HUES64 (cell line): ENCODE data around the gene GPER1.
A peak's percentile ranks its signal among the peaks of the same experiment; 100 is the strongest.
"Not testable (repeated sequence)": the region's sequence is repeated elsewhere in the genome, so short reads cannot be mapped to it uniquely, and the experiment has no call there.

ENCODE experiments used
- H3K27ac ChIP-seq: 2 replicates; pipeline ENCODE4 v1.7.0; 2013; ENCODE audit warnings: low read depth, low read length, inconsistent platforms
- H3K27me3 ChIP-seq: 2 replicates; pipeline ENCODE4 v1.6.1; 2013; ENCODE audit warnings: mild to moderate bottlenecking, low read length; ENCODE audit not compliant: insufficient read depth
- H3K36me3 ChIP-seq: 2 replicates; pipeline ENCODE4 v1.6.1; 2013; ENCODE audit warnings: mild to moderate bottlenecking, low read length; ENCODE audit not compliant: insufficient read depth
- H3K4me1 ChIP-seq: 2 replicates; pipeline ENCODE4 v1.6.1; 2013; ENCODE audit warnings: mild to moderate bottlenecking, low read length, moderate library complexity; ENCODE audit not compliant: insufficient read depth
- H3K4me3 ChIP-seq: 2 replicates; pipeline ENCODE4 v1.5.1; 2013; ENCODE audit warnings: mild to moderate bottlenecking, low read length, moderate library complexity
- H3K9ac ChIP-seq: 2 replicates; pipeline ENCODE4 v1.6.1; 2013; ENCODE audit warnings: mild to moderate bottlenecking, low read depth, low read length
- H3K9me3 ChIP-seq: 2 replicates; pipeline ENCODE4 v1.6.1; 2013; ENCODE audit warnings: low read depth, low read length; ENCODE audit not compliant: insufficient read depth
- WGBS: fragments of 150-250, 120-280 bp; methylation state at CpG from one replicate; pipeline ENCODE4 v1.1.7; 2013; ENCODE audit warnings: missing lambda C conversion rate; 5-methylcytosine and 5-hydroxymethylcytosine counted together

Gene GPER1

DNA sequence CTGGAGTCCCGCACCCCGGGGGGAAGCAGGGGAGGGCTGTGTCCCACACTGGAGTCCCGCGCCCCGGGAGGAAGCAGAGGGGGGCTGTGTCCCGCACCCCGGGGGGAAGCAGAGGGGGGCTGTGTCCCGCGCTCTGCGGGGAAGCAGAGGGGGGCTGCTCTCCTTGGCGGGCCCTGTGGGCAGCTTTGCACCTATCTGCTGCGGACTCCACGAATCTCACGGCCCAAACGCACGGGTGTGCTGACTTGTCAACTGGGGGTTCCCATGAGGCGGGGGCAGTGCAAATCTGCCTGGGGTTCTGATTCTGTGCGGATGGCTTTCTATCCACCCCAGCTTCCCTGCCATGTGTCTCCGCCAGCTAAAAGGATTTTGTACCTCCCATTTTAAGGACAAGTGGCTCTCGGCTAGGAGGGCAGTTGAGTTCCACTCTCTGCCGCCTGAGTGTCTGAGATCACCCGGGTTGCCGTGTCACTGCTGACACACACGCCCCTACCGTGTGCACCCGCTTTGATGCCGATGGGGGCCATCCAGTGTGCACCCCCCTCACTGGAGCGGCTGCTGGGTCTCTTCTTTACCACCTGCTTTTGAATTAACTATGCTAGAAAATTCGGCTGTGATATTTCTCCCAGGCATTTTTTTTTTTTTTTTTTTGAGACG, 20.5 kb downstream of the GPER1 start:
- 93% methylated on average over 30 of the region's 30 CpGs for WGBS
- H3K4me1 ChIP-seq = no peaks in the 10 kb centered on the region
- H3K9me3 ChIP-seq = no peaks in the 10 kb centered on the region
- no peak overlapping the region for H3K27ac ChIP-seq
- H3K27me3 ChIP-seq = no peaks in the 10 kb centered on the region
- H3K9ac ChIP-seq = no peak overlapping the region
- no peaks in the 10 kb centered on the region; the same call in 1 of the 2 replicates for H3K36me3 ChIP-seq
- H3K4me3 ChIP-seq = no peak overlapping the region

- Histone ChIP-seq H3K4me3 (no peak overlapping the region), H3K36me3 (no peaks in the 10 kb centered on the region; the same call in 1 of the 2 replicates), H3K4me1 (no peaks in the 10 kb centered on the region), H3K27me3 (no peaks in the 10 kb centered on the region), H3K9me3 (no peaks in the 10 kb centered on the region), H3K9ac (0 out of 2 replicates have a peak overlapping the region, but pooled peaks have one; percentile 9), H3K27ac (no peak overlapping the region)
- WGBS = 95% methylated on average over 55 of the region's 55 CpGs
Observed at GRCh38 chr7:1109581-1110310, 21.8 kb downstream of the GPER1 start.

- no peak overlapping the region for H3K9ac ChIP-seq
- H3K36me3 ChIP-seq = no peaks in the 10 kb centered on the region; the same call in 1 of the 2 replicates
- H3K27ac ChIP-seq = no peak overlapping the region
- H3K4me1 ChIP-seq = no peaks in the 10 kb centered on the region
- no peaks in the 10 kb centered on the region for H3K27me3 ChIP-seq
- H3K4me3 ChIP-seq = no peak overlapping the region
- H3K9me3 ChIP-seq = no peaks in the 10 kb centered on the region
- WGBS = 97% methylated on average over 28 of the region's 28 CpGs
Observed at GRCh38 chr7:1110358-1110757, 22.4 kb downstream of the GPER1 start.

- H3K9ac ChIP-seq = no peak overlapping the region
- WGBS = 91% methylated on average over 2 of the region's 3 CpGs
Observed at GRCh38 chr7:1111156-1111555, 23.2 kb downstream of the GPER1 start.

GRCh38 chr7:1112109-1112508, 24.2 kb downstream of the GPER1 start:
- no peaks in the 10 kb centered on the region for H3K4me1 ChIP-seq
- no peak overlapping the region for H3K9ac ChIP-seq
- H3K36me3 ChIP-seq = no peaks in the 10 kb centered on the region; the same call in 1 of the 2 replicates
- no peak overlapping the region for H3K4me3 ChIP-seq
- H3K27ac ChIP-seq = no peak overlapping the region
- no peaks in the 10 kb centered on the region for H3K27me3 ChIP-seq
- H3K9me3 ChIP-seq = no peaks in the 10 kb centered on the region
- 95% methylated on average over 9 of the region's 9 CpGs for WGBS

More at GRCh38 chr7:1111156-1111555, 23.2 kb downstream of the GPER1 start:
- H3K4me1 ChIP-seq = no peaks in the 10 kb centered on the region
- no peaks in the 10 kb centered on the region; the same call in 1 of the 2 replicates for H3K36me3 ChIP-seq
- H3K9me3 ChIP-seq = no peaks in the 10 kb centered on the region
- H3K27me3 ChIP-seq = no peaks in the 10 kb centered on the region
- no peak overlapping the region for H3K4me3 ChIP-seq
- H3K27ac ChIP-seq = no peak overlapping the region

DNA sequence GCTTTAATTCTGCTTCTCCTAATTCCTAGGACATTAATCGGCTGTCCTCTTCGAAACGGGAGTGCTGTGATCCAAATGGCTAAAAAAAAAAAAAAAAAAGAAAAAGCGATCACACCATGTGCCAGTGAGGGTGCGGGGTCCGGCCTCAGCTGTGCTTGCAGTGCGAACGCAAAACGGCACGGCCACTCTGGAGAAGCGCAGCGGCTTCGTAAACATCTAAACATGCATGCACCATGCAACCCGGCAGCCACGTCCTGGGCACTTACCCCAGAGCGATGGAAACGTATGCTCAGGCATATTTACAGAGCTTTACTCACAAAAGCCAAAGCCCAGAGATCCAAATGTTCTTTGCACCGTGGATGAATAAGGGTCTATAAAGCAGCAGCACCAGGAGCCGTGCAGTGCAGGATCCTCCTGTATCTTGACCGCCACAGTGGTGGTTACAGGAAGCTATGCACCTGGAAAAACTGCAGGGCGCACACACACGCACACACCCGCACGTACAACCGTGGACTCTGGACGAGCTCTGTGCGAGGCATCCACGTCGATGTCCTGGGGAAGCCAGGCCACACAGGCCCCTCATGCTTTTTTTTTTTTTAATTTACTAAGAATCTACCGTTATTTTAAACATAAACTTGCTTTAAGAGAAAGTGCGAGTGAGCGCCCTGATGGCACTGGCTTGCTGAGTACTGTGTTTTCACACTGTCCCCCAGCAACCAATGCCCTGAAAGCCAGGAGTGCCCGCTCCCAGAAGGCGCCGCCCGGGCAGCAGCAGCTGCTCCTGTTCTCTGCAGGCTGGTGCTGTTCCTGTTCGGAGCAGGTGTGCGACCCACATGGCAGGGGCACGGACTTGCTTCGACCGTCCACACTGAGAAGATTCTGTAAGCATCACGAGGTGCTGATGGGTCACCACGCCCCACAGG, 25.0 kb downstream of the GPER1 start:
- no peaks in the 10 kb centered on the region for H3K9me3 ChIP-seq
- no peaks in the 10 kb centered on the region; the same call in 1 of the 2 replicates for H3K36me3 ChIP-seq
- 95% methylated on average over 43 of the region's 43 CpGs for WGBS
- no peak overlapping the region for H3K27ac ChIP-seq
- no peak overlapping the region for H3K9ac ChIP-seq
- H3K4me3 ChIP-seq = no peak overlapping the region
- H3K4me1 ChIP-seq = no peaks in the 10 kb centered on the region
- no peaks in the 10 kb centered on the region for H3K27me3 ChIP-seq

DNA sequence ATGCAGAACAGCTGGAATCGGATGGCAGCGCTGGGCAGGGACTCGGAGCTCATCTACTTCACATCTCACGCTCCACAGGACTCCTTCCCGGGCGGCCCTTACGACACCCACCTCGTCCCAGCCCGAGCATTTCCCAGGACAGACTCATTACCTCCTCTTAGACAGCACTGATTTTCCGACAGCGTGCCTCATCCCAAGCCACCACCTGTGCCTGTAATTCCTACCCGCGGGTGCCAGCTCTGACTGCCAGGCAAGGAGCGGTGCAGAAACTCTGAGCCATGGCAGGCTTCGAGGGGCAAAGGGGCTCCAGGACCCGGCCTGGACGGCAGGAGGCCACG, 25.6 kb downstream of the GPER1 start:
- H3K4me1 ChIP-seq = no peaks in the 10 kb centered on the region
- H3K9ac ChIP-seq = no peak overlapping the region
- H3K4me3 ChIP-seq = no peak overlapping the region
- H3K27me3 ChIP-seq = no peaks in the 10 kb centered on the region
- H3K27ac ChIP-seq = no peak overlapping the region
- WGBS = 96% methylated on average over 18 of the region's 18 CpGs
- no peaks in the 10 kb centered on the region; the same call in 1 of the 2 replicates for H3K36me3 ChIP-seq
- no peaks in the 10 kb centered on the region for H3K9me3 ChIP-seq

GRCh38 chr7:1114088-1114487, 26.2 kb downstream of the GPER1 start:
- Histone ChIP-seq H3K27me3 (no peaks in the 10 kb centered on the region), H3K9me3 (no peaks in the 10 kb centered on the region), H3K4me3 (no peak overlapping the region), H3K9ac (no peak overlapping the region), H3K4me1 (no peaks in the 10 kb centered on the region), H3K27ac (no peak overlapping the region), H3K36me3 (no peaks in the 10 kb centered on the region; the same call in 1 of the 2 replicates)
- WGBS = 94% methylated on average over 13 of the region's 13 CpGs

- WGBS = 96% methylated on average over 19 of the region's 19 CpGs
- H3K4me1 ChIP-seq = no peaks in the 10 kb centered on the region
- H3K4me3 ChIP-seq = no peak overlapping the region
- H3K9me3 ChIP-seq = no peaks in the 10 kb centered on the region
- no peaks in the 10 kb centered on the region; the same call in 1 of the 2 replicates for H3K36me3 ChIP-seq
- H3K9ac ChIP-seq = no peak overlapping the region
- H3K27me3 ChIP-seq = no peaks in the 10 kb centered on the region
- H3K27ac ChIP-seq = no peak overlapping the region
Observed at GRCh38 chr7:1114505-1114904, 26.6 kb downstream of the GPER1 start.

GRCh38 chr7:1115171-1116045, 27.5 kb downstream of the GPER1 start:
- not testable (repeated sequence) for H3K27me3 ChIP-seq, H3K4me3 ChIP-seq, H3K9me3 ChIP-seq, H3K27ac ChIP-seq, H3K9ac ChIP-seq, H3K36me3 ChIP-seq, H3K4me1 ChIP-seq
- WGBS = 95% methylated on average over 44 of the region's 44 CpGs
